HFF-Myc (cell line): ENCODE results near the gene CEP290.
"Not testable (repeated sequence)": the region's sequence is repeated elsewhere in the genome, so short reads cannot be mapped to it uniquely, and the experiment has no call there.

Experiments used
- DNase-seq: peaks from one replicate; pipeline ENCODE4 v3.0.0-alpha.2; 2011; ENCODE audit warnings: low read depth; ENCODE audit errors: extremely low read depth
- H3K4me3 ChIP-seq: replicated peaks from 2 replicates; pipeline ENCODE4 v1.5.1; 2011; ENCODE audit warnings: low read depth, mild to moderate bottlenecking, control low read depth, low read length
- TF ChIP-seq, protein P1 (sequence below): IDR thresholded peaks from 2 replicates; pipeline ENCODE4 v1.5.1; 2012; ENCODE audit warnings: mild to moderate bottlenecking, low read depth, low read length, control low read depth; ENCODE audit errors: missing control alignments

The CEP290 gene

GRCh38 chr12:88036353-88036965 is 105.4 kb downstream of the CEP290 start:
- TF ChIP-seq, protein P1, sequence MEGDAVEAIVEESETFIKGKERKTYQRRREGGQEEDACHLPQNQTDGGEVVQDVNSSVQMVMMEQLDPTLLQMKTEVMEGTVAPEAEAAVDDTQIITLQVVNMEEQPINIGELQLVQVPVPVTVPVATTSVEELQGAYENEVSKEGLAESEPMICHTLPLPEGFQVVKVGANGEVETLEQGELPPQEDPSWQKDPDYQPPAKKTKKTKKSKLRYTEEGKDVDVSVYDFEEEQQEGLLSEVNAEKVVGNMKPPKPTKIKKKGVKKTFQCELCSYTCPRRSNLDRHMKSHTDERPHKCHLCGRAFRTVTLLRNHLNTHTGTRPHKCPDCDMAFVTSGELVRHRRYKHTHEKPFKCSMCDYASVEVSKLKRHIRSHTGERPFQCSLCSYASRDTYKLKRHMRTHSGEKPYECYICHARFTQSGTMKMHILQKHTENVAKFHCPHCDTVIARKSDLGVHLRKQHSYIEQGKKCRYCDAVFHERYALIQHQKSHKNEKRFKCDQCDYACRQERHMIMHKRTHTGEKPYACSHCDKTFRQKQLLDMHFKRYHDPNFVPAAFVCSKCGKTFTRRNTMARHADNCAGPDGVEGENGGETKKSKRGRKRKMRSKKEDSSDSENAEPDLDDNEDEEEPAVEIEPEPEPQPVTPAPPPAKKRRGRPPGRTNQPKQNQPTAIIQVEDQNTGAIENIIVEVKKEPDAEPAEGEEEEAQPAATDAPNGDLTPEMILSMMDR = no peak
- H3K4me3 ChIP-seq = peak overlapping the region; percentile 91
- no peak for DNase-seq

GRCh38 chr12:88035907-88036289 is 106.0 kb downstream of the CEP290 start:
- TF ChIP-seq, protein P1 = no peak
- peak overlapping the region; percentile 91 for H3K4me3 ChIP-seq
- DNase-seq = no peak

DNA sequence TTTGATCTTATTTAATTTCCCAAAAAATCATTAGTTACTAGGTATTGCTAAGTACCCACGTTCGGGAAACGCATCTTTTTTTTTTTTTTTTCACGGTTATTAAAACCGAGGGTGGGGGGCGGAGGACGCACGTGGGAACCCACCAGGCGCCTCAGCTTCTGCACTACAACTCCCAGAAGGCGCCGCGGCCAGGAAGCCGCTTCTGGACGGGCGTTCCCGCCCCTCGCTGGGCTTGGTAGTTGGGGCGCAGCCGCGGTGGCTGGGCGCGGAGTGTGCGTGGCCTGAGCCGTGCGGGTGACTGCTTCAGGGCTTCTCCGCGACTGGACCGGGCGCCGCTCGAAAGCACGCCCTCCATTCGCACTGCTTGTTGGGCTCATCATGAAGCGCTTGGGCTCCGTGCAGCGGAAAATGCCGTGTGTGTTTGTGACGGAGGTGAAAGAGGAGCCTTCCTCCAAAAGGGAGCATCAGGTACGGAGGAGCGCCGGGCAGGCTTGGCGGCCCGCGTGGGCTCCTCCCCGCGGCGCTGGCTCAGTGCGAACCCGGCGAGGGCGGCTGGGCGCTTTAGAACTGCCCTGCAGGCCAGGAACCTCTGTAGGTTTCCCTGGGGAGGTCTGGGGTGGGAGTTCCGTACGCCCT is 106.5 kb downstream of the CEP290 start:
- TF ChIP-seq, protein P1 = no peak
- peak overlapping the region; percentile 91 for H3K4me3 ChIP-seq
- DNase-seq = peak; percentile 45

DNA sequence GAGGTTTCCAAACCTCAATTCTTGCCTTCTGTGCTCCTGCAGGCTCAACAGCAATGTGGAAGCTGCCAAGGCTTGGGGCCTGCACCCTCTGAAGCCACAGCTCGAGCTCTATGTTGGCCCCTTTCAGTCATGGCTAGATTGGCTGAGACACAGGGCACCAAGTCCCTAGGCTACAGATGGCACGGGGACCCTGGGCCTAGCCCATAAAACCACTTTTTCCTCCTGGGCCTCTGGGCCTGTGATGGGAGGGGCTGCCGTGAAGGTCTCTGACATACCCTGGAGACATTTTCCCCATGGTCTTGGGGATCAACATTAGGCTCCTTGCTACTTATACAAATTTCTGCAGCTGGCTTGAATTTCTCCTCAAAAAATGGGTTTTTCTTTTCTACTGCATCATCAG is 110.7 kb downstream of the CEP290 start:
- not testable (repeated sequence) for H3K4me3 ChIP-seq, DNase-seq

- DNase-seq = no peak
- TF ChIP-seq, protein P1 = no peak
- no peak within 1 kb of the TSS for H3K4me3 ChIP-seq
Observed at GRCh38 chr12:88029093-88029665, 112.7 kb downstream of the CEP290 start, which contains the start of gene C12orf50. C12orf50 (minus strand) TSS chr12:88029401; CDS start chr12:88026962, 2,439 bp downstream.

DNA sequence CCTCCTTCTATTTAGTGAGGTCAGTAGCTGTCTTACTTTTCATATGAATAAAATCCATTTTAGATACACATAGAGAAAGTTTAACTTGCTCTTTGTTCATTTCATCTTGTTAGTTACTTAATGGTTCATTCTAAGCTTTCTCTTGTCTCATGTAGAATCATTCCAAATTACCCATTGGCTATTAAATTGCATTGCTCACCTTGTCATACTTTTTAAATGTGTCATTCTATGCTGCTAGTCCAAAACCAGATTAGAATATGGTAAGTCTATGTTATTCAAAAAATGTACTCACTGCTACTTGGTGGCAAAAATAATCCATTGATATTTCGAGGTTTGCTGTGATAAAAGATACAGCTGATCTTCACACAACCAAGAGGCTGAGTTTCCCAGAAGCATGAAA is 115.7 kb downstream of the CEP290 start:
- TF ChIP-seq, protein P1 = no peak
- no peak for DNase-seq
- no peak overlapping the region for H3K4me3 ChIP-seq

DNA sequence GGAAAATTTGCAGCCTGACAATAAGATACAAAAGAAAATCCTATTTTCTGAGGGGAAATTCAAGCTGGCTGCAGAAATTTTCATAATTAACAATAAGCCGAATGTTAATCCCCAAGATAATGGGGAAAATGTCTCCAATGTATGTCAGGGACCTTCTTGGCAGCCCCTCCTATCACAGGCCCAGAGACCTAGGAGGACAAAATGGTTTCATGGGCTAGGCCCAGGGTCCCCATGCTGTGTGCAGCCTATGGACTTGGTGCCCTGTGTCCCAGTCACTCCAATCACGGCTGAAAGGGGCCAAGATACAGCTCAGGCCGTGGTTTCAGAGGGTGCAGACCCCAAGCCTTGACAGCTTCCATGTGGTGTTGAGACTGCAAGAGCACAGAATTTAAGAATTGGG is 123.9 kb downstream of the CEP290 start:
- no peak overlapping the region for H3K4me3 ChIP-seq
- TF ChIP-seq, protein P1 = no peak
- no peak for DNase-seq
